Right cardiac atrium (tissue), 5 donors: ENCODE results near the gene MOB3B. TPM values are rescaled to one million over a fixed set of nuclear protein-coding genes. Genes with fewer than 3 reads are reported as not detected.

Experiments used
- ATAC-seq, 2 donors: fragments of 200-7000 bp; cut with Tn5 transposase; one replicate each; pipeline versions ENCODE4 v1.8.0 to v1.9.1; 2020; ENCODE audit warnings: moderate library complexity in 2 of 2, mild to moderate bottlenecking in 1 of 2
- DNase-seq, 3 donors: peaks; one replicate each; pipeline ENCODE4 v3.0.0-alpha.2; 2020
- H3K27ac ChIP-seq: one replicate; pipeline ENCODE4 v1.5.1; 2013; ENCODE audit warnings: mild to moderate bottlenecking, low read length, control low read depth, moderate library complexity
- H3K27me3 ChIP-seq: one replicate; pipeline ENCODE4 v1.6.1; 2013; ENCODE audit not compliant: control insufficient read depth, insufficient read depth
- H3K4me1 ChIP-seq: one replicate; pipeline ENCODE4 v1.6.1; 2013; ENCODE audit warnings: low read length; ENCODE audit not compliant: control insufficient read depth, insufficient read depth
- H3K4me3 ChIP-seq: one replicate; pipeline ENCODE4 v1.5.1; 2013; ENCODE audit warnings: low read length, control low read depth
- H3K9me3 ChIP-seq: one replicate; pipeline ENCODE4 v1.6.1; 2013; ENCODE audit warnings: low read length; ENCODE audit not compliant: control insufficient read depth
- WGBS: extraction: QIAGEN DNeasy Blood & Tissue Kit; methylation state at CpG from one replicate; pipeline ENCODE4 v1.1.7; 2013; 5-methylcytosine and 5-hydroxymethylcytosine counted together
- intact Hi-C, 4 donors: fragments of 100-400 bp; cut with DNase I; formaldehyde crosslinking; loops; one replicate each; pipeline versions ENCODE4 v1.11.0 to v1.14.0; 2022 to 2023
- long read RNA-seq, 4 donors: library from polyadenylated mRNA; unstranded; transcript quantifications; one replicate each; pipeline ENCODE4 v2.0.0, GENCODE V29; 2020 to 2021
- polyA plus RNA-seq: library from polyadenylated mRNA; stranded (reverse); fragments of 200-250 nt; gene quantifications from one replicate; pipeline ENCODE4 v1.2.3, GENCODE V29; 2013
- total RNA-seq, 4 donors: library from RNA; stranded (reverse); fragmentation: NEBNext Ultra II Directional; extraction: Animal tissue kit (Norgen Biotek cat#: 25700); gene quantifications; one replicate each; pipeline ENCODE4 v1.2.1, GENCODE V29; 2021
- donor health status: healthy with polysubstance abuse.
- donor health status: DM: no; HTN: yes; CAD: no.
- donor health status: DM: no; HTN: no; CAD: no.
- donor health status: DM: no; HTN: yes; CAD: no; lungs with severe emphysema.
- donor health status: DM: yes; HTN: yes; CAD: no.

Gene MOB3B
- total RNA-seq (1 to 10 TPM; 1.6 to 2.2 (median 2.1) TPM), polyA plus RNA-seq (1.1 TPM)
- long read RNA-seq, donor 1, full-length matches to known transcripts = 1 of 2 reads
- long read RNA-seq, donor 1, partial matches to known transcripts = 0 of 2 reads
- long read RNA-seq, donor 1, other reads (novel, unspliced or antisense) = 1 of 2 reads
- long read RNA-seq, donor 2, full-length matches to known transcripts = 2 of 4 reads
- long read RNA-seq, donor 2, partial matches to known transcripts = 0 of 4 reads
- long read RNA-seq, donor 2, other reads (novel, unspliced or antisense) = 2 of 4 reads
- long read RNA-seq, donor 3, full-length matches to known transcripts = 4 of 4 reads
- long read RNA-seq, donor 3, partial matches to known transcripts = 0 of 4 reads
- long read RNA-seq, donor 3, other reads (novel, unspliced or antisense) = 0 of 4 reads
- long read RNA-seq, donor 4 = 0 reads

GRCh38 chr9:27529316-27530278 lies at the start of gene MOB3B:
Gene MOB3B, minus strand, starts transcription at chr9:27529814. Its CDS starts 74,264 bp downstream, at chr9:27455550.
- no peaks in the 10 kb centered on the region for H3K9me3 ChIP-seq
- H3K27ac ChIP-seq = no peak within 1 kb of the TSS
- WGBS = 3% methylated on average over 74 of the region's 74 CpGs
- DNase-seq = peak; percentile 84 to 95 (median 94)
- peak; percentile 90 to 91 for ATAC-seq
- peaks cover 2% of the 10 kb centered on the region for H3K4me1 ChIP-seq
- H3K4me3 ChIP-seq = peak within 1 kb of the TSS; percentile 71
- H3K27me3 ChIP-seq = no peaks in the 10 kb centered on the region
- intact Hi-C loops = loop anchor here (5.0 to 10.0 kb wide), 2 partner anchors 195 to 197 kb away; no protein-coding TSS in a partner anchor

DNA sequence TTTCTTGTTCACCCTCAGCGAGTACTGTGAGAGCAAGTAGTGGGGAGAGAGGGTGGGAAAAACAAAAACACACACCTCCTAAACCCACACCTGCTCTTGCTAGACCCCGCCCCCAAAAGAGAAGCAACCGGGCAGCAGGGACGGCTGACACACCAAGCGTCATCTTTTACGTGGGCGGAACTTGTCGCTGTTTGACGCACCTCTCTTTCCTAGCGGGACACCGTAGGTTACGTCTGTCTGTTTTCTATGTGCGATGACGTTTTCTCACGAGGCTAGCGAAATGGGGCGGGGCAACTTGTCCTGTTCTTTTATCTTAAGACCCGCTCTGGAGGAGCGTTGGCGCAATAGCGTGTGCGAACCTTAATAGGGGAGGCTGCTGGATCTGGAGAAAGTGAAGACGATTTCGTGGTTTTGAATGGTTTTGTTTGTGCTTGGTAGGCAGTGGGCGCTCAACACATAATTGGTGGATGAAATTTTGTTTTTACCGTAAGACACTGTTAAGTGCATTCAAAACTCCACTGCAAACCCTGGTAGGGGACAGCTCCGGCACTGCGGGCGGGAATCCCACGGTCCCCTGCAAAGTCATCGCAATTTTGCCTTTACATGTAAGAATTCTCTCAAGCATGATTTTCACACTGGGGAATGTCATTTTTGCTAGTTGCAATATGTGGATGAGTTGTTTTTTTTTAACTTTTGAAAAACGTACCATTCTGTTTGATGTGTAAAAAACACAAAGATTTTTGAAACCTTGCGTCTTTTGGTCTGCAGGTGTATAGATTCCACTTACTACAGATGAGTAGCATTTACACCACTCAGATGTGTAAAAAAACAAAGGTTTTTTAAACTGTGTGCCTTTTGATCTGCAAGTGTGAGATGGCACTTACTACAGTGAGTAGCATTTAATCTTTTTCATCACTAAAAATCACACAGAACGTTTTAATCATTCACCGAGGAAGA lies 44.3 kb upstream of the MOB3B start:
- Histone ChIP-seq H3K9me3 (no peaks in the 10 kb centered on the region), H3K27me3 (no peaks in the 10 kb centered on the region), H3K4me3 (peak overlapping the region; percentile 97), H3K27ac (peak overlapping the region; percentile 96), H3K4me1 (no peaks in the 10 kb centered on the region)
- DNase-seq = peak; percentile 94 to 97 (median 95)
- ATAC-seq = peak; percentile 91 to 94
- 2% methylated on average over 35 of the region's 35 CpGs for whole genome bisulfite sequencing
- intact Hi-C loops = no loop called here

DNA sequence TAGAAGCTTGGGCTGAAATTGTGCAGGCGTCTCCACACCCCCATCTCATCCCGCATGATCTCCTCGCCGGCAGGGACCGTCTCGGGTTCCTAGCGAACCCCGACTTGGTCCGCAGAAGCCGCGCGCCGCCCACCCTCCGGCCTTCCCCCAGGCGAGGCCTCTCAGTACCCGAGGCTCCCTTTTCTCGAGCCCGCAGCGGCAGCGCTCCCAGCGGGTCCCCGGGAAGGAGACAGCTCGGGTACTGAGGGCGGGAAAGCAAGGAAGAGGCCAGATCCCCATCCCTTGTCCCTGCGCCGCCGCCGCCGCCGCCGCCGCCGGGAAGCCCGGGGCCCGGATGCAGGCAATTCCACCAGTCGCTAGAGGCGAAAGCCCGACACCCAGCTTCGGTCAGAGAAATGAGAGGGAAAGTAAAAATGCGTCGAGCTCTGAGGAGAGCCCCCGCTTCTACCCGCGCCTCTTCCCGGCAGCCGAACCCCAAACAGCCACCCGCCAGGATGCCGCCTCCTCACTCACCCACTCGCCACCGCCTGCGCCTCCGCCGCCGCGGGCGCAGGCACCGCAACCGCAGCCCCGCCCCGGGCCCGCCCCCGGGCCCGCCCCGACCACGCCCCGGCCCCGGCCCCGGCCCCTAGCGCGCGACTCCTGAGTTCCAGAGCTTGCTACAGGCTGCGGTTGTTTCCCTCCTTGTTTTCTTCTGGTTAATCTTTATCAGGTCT lies 43.5 kb upstream of the MOB3B start, which contains the start of gene C9orf72:
C9orf72 (minus strand) TSS at position 564 of the 716 bp plus-strand sequence. CDS start 6,361 bp downstream, outside the sequence.
- WGBS = under 1% methylated on average over 72 of the region's 72 CpGs
- no peaks in the 10 kb centered on the region for H3K9me3 ChIP-seq
- DNase-seq = peak; percentile 81 to 93 (median 90)
- intact Hi-C loops = no loop called here
- no peaks in the 10 kb centered on the region for H3K27me3 ChIP-seq
- peak; percentile 97 to 98 for ATAC-seq
- H3K4me3 ChIP-seq = peak within 1 kb of the TSS; percentile 97
- H3K4me1 ChIP-seq = no peaks in the 10 kb centered on the region
- H3K27ac ChIP-seq = peak within 1 kb of the TSS; percentile 98

DNA sequence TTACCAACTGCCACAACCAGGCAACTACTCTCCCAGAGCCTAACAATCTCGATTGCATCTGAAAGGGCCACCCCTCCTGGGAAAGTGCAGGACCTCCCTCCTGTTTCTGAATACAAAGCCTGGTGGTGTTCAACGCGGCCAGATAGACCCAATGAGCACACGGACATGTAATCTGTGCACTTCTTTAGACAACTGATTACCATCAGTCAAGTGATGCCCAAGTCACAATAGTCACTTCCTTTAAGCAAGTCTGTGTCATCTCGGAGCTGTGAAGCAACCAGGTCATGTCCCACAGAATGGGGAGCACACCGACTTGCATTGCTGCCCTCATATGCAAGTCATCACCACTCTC lies 42.9 kb upstream of the MOB3B start:
- no peaks in the 10 kb centered on the region for H3K4me1 ChIP-seq
- no peaks in the 10 kb centered on the region for H3K27me3 ChIP-seq
- under 1% methylated on average over 6 of the region's 6 CpGs for WGBS
- DNase-seq = no peak
- H3K4me3 ChIP-seq = peak overlapping the region; percentile 97
- intact Hi-C loops = no loop called here
- peak; percentile 29 to 37 for ATAC-seq
- no peaks in the 10 kb centered on the region for H3K9me3 ChIP-seq
- peak overlapping the region; percentile 98 for H3K27ac ChIP-seq

GRCh38 chr9:27572061-27572460 lies 42.4 kb upstream of the MOB3B start:
- H3K9me3 ChIP-seq = no peaks in the 10 kb centered on the region
- H3K4me1 ChIP-seq = no peaks in the 10 kb centered on the region
- no peak for DNase-seq
- no peak for ATAC-seq
- H3K4me3 ChIP-seq = peak overlapping the region; percentile 97
- H3K27ac ChIP-seq = peak overlapping the region; percentile 64
- WGBS = 39% methylated on average over 3 of the region's 3 CpGs
- intact Hi-C loops = no loop called here
- H3K27me3 ChIP-seq = no peaks in the 10 kb centered on the region

GRCh38 chr9:27571011-27571410 lies 41.4 kb upstream of the MOB3B start:
- 80% methylated on average over 4 of the region's 4 CpGs for whole genome bisulfite sequencing
- no peak overlapping the region for H3K4me3 ChIP-seq
- ATAC-seq (no peak), DNase-seq (no peak)
- H3K27ac ChIP-seq = no peak overlapping the region
- no peaks in the 10 kb centered on the region for H3K4me1 ChIP-seq
- H3K9me3 ChIP-seq = no peaks in the 10 kb centered on the region
- H3K27me3 ChIP-seq = no peaks in the 10 kb centered on the region
- intact Hi-C loops = no loop called here

DNA sequence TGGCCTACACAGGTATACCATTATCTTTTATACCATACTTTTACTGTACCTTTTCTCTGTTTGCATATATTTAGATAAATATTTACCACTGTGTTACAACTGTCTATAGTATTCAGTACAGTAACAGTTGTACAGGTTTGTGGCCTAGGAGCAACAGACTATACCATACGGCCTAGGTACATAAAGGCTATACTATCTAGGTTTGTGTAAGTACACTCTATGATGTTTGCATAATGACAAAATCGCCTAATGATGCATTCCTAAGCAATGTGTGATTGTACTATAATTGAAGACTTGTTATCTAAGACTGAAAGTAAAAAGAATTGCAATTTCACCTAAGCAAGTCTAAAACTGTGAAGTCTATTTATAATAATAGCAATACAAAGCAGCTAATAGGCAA lies 39.8 kb upstream of the MOB3B start:
- H3K4me1 ChIP-seq = no peaks in the 10 kb centered on the region
- 74% methylated on average over 2 of the region's 2 CpGs for WGBS
- ATAC-seq (no peak), DNase-seq (no peak)
- H3K4me3 ChIP-seq = no peak overlapping the region
- intact Hi-C loops = no loop called here
- no peaks in the 10 kb centered on the region for H3K27me3 ChIP-seq
- H3K9me3 ChIP-seq = no peaks in the 10 kb centered on the region
- H3K27ac ChIP-seq = no peak overlapping the region

DNA sequence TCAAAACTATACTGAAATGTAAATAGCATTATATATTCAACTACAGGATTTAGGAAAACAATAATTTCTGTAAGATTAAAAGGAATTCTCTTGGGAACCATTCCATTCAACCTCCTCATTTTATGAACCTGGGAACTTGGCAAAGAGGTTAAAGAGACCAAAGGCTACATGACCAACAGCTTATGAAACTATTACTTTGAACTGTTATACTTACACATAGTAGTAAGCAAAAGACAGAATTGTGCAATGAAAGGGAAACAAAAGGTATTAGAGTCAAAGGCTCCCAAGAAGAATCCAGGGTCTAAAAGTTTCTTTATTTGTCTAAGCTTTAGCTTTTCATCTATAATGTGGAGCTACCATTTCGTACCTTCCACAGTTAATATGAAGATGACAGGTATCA lies 36.5 kb upstream of the MOB3B start:
- ATAC-seq = no peak
- intact Hi-C loops = no loop called here
- no peak overlapping the region for H3K27ac ChIP-seq
- H3K4me1 ChIP-seq = no peaks in the 10 kb centered on the region
- WGBS = 94% methylated on average over 1 of the region's 1 CpG
- H3K4me3 ChIP-seq = no peak overlapping the region
- H3K27me3 ChIP-seq = no peaks in the 10 kb centered on the region
- no peaks in the 10 kb centered on the region for H3K9me3 ChIP-seq
- no peak for DNase-seq

- Histone ChIP-seq H3K27ac (no peak overlapping the region), H3K4me3 (no peak overlapping the region), H3K9me3 (no peaks in the 10 kb centered on the region), H3K27me3 (no peaks in the 10 kb centered on the region), H3K4me1 (no peaks in the 10 kb centered on the region)
- ATAC-seq = no peak
- intact Hi-C loops = no loop called here
- DNase-seq = no peak
Measured at GRCh38 chr9:27565696-27566095, 36.1 kb upstream of the MOB3B start.

- Histone ChIP-seq H3K9me3 (no peaks in the 10 kb centered on the region), H3K4me1 (no peaks in the 10 kb centered on the region), H3K4me3 (no peak overlapping the region), H3K27ac (no peak overlapping the region), H3K27me3 (no peaks in the 10 kb centered on the region)
- DNase-seq (no peak), ATAC-seq (peak in 1 of 2 donors; percentile 28)
- intact Hi-C loops = no loop called here
- WGBS = 83% methylated on average over 1 of the region's 1 CpG
Measured at GRCh38 chr9:27564670-27565069, 35.1 kb upstream of the MOB3B start.
